ENCODE measurements around the gene IDH3A.

DNA sequence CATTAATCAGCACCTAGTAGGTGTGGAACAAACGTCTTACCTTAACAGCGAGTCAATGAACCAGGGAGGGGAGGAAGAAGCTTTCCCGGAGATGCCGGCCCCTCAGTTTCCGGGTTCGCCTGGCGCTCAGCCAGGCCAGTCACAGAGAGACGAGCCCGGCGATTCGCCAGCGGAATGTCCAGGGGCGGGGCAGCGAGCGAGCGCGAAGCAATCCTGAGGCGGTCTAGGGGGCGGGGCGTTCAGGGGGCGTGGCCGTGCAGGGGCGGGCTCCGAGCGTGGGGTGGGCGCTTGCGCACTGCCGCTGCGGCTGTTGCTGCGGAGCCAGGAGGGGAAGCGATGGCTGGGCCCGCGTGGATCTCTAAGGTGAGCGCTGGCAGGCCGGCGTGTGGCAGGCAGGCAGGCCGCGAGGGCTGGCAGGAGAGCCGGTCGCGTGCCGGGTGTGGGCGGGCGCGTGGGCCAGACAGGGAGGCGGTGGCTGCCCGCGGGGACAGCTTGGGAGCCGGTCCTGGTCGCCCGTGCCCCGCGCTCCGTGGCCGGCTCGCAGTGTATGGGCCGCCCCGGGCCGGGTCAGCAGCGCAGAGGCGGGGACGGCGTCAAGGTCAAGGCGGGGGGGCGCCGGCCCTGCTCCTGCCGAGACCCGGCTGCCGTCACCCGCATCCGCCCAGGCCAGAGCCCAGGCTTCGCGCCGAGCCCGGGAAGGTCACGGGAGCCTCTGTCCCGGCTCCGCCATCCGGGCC lies at the start of gene IDH3A:
- TF ChIP-seq CTCF (conservative IDR thresholded peaks at IDR 0.05 in 1 of 2, IDR thresholded peaks at IDR 0.05 in 1 of 2; ENCODE audit: low read depth in 1 of 2, low read length in 2 of 2) (no peak), EZH2 (IDR thresholded peaks at IDR 0.05; ENCODE audit: low read length, missing control alignments) (no peak)

Data from fibroblast of lung (primary cell).